NT2/D1 (cell line): ENCODE measurements around the gene OR9Q1.

Source experiments
- SUZ12 ChIP-seq: IDR thresholded peaks from 2 replicates; pipeline ENCODE4 v1.6.1; 2011; ENCODE audit not compliant: insufficient read length, insufficient read depth; ENCODE audit errors: extremely low read depth
- YY1 ChIP-seq: IDR thresholded peaks from 2 replicates; pipeline ENCODE4 v1.6.1; 2011; ENCODE audit not compliant: insufficient read length, insufficient read depth
- ZNF274 ChIP-seq: IDR thresholded peaks from 2 replicates; pipeline ENCODE4 v1.6.1; 2011; ENCODE audit warnings: mild to moderate bottlenecking, low read depth, low read length

GRCh38 chr11:58023435-58023931 is at the start of gene OR9Q1:
- TF ChIP-seq ZNF274 (no peak), YY1 (no peak), SUZ12 (no peak)
